Naive B cell (primary cell): ENCODE data around the gene SRSF7. TPM values are rescaled to one million over a fixed set of nuclear protein-coding genes. Genes with fewer than 3 reads are reported as not detected.
A peak's percentile ranks its signal among the peaks of the same experiment; 100 is the strongest.
"Not testable (repeated sequence)": the region's sequence is repeated elsewhere in the genome, so short reads cannot be mapped to it uniquely, and the experiment has no call there.

Experiments used
- ATAC-seq, 2 donors: fragments of 150-1000 bp; cut with Tn5 transposase; 2 replicates each; pipeline ENCODE4 v1.10.0; 2021; ENCODE audit warnings: low read depth in 2 of 2, mild to moderate bottlenecking in 2 of 2, moderate library complexity in 2 of 2
- DNase-seq: peaks from one replicate; pipeline ENCODE4 v3.0.0; 2022
- H3K27ac Mint-ChIP-seq, 6 donors: one replicate each; pipeline ENCODE4 v1.8.0; 2020 to 2022; ENCODE audit warnings: mild to moderate bottlenecking in 6 of 6, mixed read lengths in 6 of 6, moderate library complexity in 5 of 6, inconsistent platforms in 2 of 6
- H3K27me3 Mint-ChIP-seq, 3 donors: one replicate each; pipeline ENCODE4 v1.8.0; 2021 to 2022; ENCODE audit warnings: mixed read lengths in 3 of 3, mild to moderate bottlenecking in 1 of 3
- H3K36me3 Mint-ChIP-seq, 2 donors: one replicate each; pipeline ENCODE4 v1.8.0; 2020 to 2022; ENCODE audit warnings: mixed read lengths in 2 of 2, inconsistent platforms in 1 of 2, mild to moderate bottlenecking in 1 of 2
- H3K4me1 Mint-ChIP-seq, 3 donors: one replicate each; pipeline ENCODE4 v1.8.0; 2020 to 2022; ENCODE audit warnings: mixed read lengths in 3 of 3, inconsistent platforms in 1 of 3, mild to moderate bottlenecking in 1 of 3, moderate library complexity in 1 of 3
- H3K4me3 Mint-ChIP-seq, 8 donors: one replicate each; pipeline ENCODE4 v1.8.0; 2020 to 2022; ENCODE audit warnings: mild to moderate bottlenecking in 8 of 8, mixed read lengths in 8 of 8, moderate library complexity in 8 of 8, inconsistent platforms in 2 of 8
- H3K9me3 Mint-ChIP-seq, 7 donors: one replicate each; pipeline ENCODE4 v1.8.0; 2020 to 2022; ENCODE audit warnings: mixed read lengths in 7 of 7, mild to moderate bottlenecking in 5 of 7, inconsistent platforms in 2 of 7, moderate library complexity in 1 of 7
- polyA plus RNA-seq, 6 donors: library from polyadenylated mRNA; unstranded; fragments of 300-500 nt; fragmentation: Illumina TruSeq; gene quantifications; one replicate each; pipeline ENCODE4 v1.2.3, GENCODE V29; 2021; ENCODE audit warnings: low read depth in 6 of 6

SRSF7 gene
- polyA plus RNA-seq, 6 donors from 2014 or later: 164 to 306 (median 228) TPM

- H3K9me3 Mint-ChIP-seq, DNase-seq, H3K4me3 Mint-ChIP-seq, ATAC-seq, H3K27me3 Mint-ChIP-seq: not testable (repeated sequence)
- Mint-ChIP-seq H3K4me1 (peaks cover 0 to 21% (median 19%) of the 10 kb centered on the region in 3 donors), H3K36me3 (peaks cover 0 to 24% of the 10 kb centered on the region in 2 donors), H3K27ac (peak overlapping the region in 2 of 6 donors; percentile 38 to 60)
These were observed 14.0 kb downstream of the SRSF7 start for GRCh38 chr2:38737000-38737698.

GRCh38 chr2:38735999-38736320, 15.2 kb downstream of the SRSF7 start:
- H3K27me3 Mint-ChIP-seq: no peaks in the 10 kb centered on the region
- no peaks in the 10 kb centered on the region for H3K9me3 Mint-ChIP-seq
- DNase-seq: no peak
- peak overlapping the region in 2 of 6 donors; percentile 36 to 54 for H3K27ac Mint-ChIP-seq
- peaks cover 0 to 32% of the 10 kb centered on the region in 2 donors for H3K36me3 Mint-ChIP-seq
- H3K4me3 Mint-ChIP-seq: no peak overlapping the region
- no peak for ATAC-seq
- H3K4me1 Mint-ChIP-seq: peaks cover 0 to 15% (median 14%) of the 10 kb centered on the region in 3 donors

GRCh38 chr2:38734299-38735058, 16.7 kb downstream of the SRSF7 start:
- Mint-ChIP-seq H3K27me3 (no peaks in the 10 kb centered on the region), H3K36me3 (peaks cover 6 to 31% of the 10 kb centered on the region in 2 donors), H3K27ac (peak overlapping the region in 3 of 6 donors; percentile 8 to 56 (median 54)), H3K9me3 (no peaks in the 10 kb centered on the region), H3K4me3 (no peak overlapping the region), H3K4me1 (peaks cover 0 to 11% (median 7%) of the 10 kb centered on the region in 3 donors)
- ATAC-seq: no peak
- DNase-seq: no peak

GRCh38 chr2:38733300-38733971, 17.7 kb downstream of the SRSF7 start:
- peak overlapping the region in 1 of 6 donors; percentile 78 for H3K27ac Mint-ChIP-seq
- H3K36me3 Mint-ChIP-seq: peaks cover 6 to 24% of the 10 kb centered on the region in 2 donors
- no peak overlapping the region for H3K4me3 Mint-ChIP-seq
- peaks cover 0 to 7% (median 5%) of the 10 kb centered on the region in 3 donors for H3K4me1 Mint-ChIP-seq
- no peak for DNase-seq
- no peaks in the 10 kb centered on the region for H3K9me3 Mint-ChIP-seq
- ATAC-seq: no peak
- H3K27me3 Mint-ChIP-seq: no peaks in the 10 kb centered on the region

GRCh38 chr2:38731684-38732221, 19.4 kb downstream of the SRSF7 start:
- DNase-seq (no peak), ATAC-seq (no peak)
- peaks cover 6 to 16% of the 10 kb centered on the region in 2 donors for H3K36me3 Mint-ChIP-seq
- H3K27ac Mint-ChIP-seq: peak overlapping the region in 1 of 6 donors; percentile 11
- no peak overlapping the region for H3K4me3 Mint-ChIP-seq
- H3K27me3 Mint-ChIP-seq: no peaks in the 10 kb centered on the region
- peaks cover 0 to 4% (median 3%) of the 10 kb centered on the region in 3 donors for H3K4me1 Mint-ChIP-seq
- H3K9me3 Mint-ChIP-seq: no peaks in the 10 kb centered on the region

GRCh38 chr2:38731090-38731489, 20.1 kb downstream of the SRSF7 start:
- Mint-ChIP-seq H3K4me1 (peaks cover 0 to 4% (median 3%) of the 10 kb centered on the region in 3 donors), H3K36me3 (peaks cover 6 to 16% of the 10 kb centered on the region in 2 donors), H3K9me3 (no peaks in the 10 kb centered on the region), H3K27ac (no peak overlapping the region), H3K27me3 (no peaks in the 10 kb centered on the region), H3K4me3 (no peak overlapping the region)
- ATAC-seq (no peak), DNase-seq (no peak)

- peak; percentile 79 to 88 for ATAC-seq
These were observed 22.5 kb downstream of the SRSF7 start for GRCh38 chr2:38728694-38729093.

GRCh38 chr2:38727661-38728060, 23.5 kb downstream of the SRSF7 start:
- Mint-ChIP-seq H3K27ac (no peak overlapping the region), H3K9me3 (no peaks in the 10 kb centered on the region), H3K4me1 (peaks cover under 1 to 10% (median 3%) of the 10 kb centered on the region in 3 donors), H3K4me3 (no peak overlapping the region), H3K27me3 (no peaks in the 10 kb centered on the region), H3K36me3 (peaks cover 6 to 8% of the 10 kb centered on the region in 2 donors)
- ATAC-seq: no peak
- no peak for DNase-seq

More at GRCh38 chr2:38728694-38729093, 22.5 kb downstream of the SRSF7 start:
- peaks cover 0 to 8% (median 2%) of the 10 kb centered on the region in 3 donors for H3K4me1 Mint-ChIP-seq
- peaks cover 6 to 13% of the 10 kb centered on the region in 2 donors for H3K36me3 Mint-ChIP-seq
- no peak overlapping the region for H3K27ac Mint-ChIP-seq
- no peaks in the 10 kb centered on the region for H3K27me3 Mint-ChIP-seq
- no peak overlapping the region for H3K4me3 Mint-ChIP-seq
- DNase-seq: no peak
- no peaks in the 10 kb centered on the region for H3K9me3 Mint-ChIP-seq

- no peak overlapping the region for H3K4me3 Mint-ChIP-seq
- peak overlapping the region in 3 of 6 donors; percentile 44 to 49 (median 47) for H3K27ac Mint-ChIP-seq
- no peaks in the 10 kb centered on the region for H3K27me3 Mint-ChIP-seq
- H3K9me3 Mint-ChIP-seq: peaks cover 0 to 4% (median 2%) of the 10 kb centered on the region in 7 donors
- ATAC-seq (no peak), DNase-seq (no peak)
- H3K4me1 Mint-ChIP-seq: peaks cover 23 to 27% (median 26%) of the 10 kb centered on the region in 3 donors
- H3K36me3 Mint-ChIP-seq: peaks cover 7 to 9% of the 10 kb centered on the region in 2 donors
These were observed 28.0 kb downstream of the SRSF7 start for GRCh38 chr2:38723173-38723572.

- Mint-ChIP-seq H3K9me3 (peaks cover 0 to 4% (median 2%) of the 10 kb centered on the region in 7 donors), H3K36me3 (peaks cover 7 to 9% of the 10 kb centered on the region in 2 donors), H3K27ac (peak overlapping the region in 2 of 6 donors; percentile 44 to 69), H3K27me3 (no peaks in the 10 kb centered on the region), H3K4me1 (peaks cover 23 to 27% (median 26%) of the 10 kb centered on the region in 3 donors), H3K4me3 (peak overlapping the region in 2 of 8 donors; percentile 17 to 22)
- no peak for ATAC-seq
- DNase-seq: no peak
These were observed 28.7 kb downstream of the SRSF7 start for GRCh38 chr2:38722271-38723061.

- Mint-ChIP-seq H3K4me1 (peaks cover 22 to 27% (median 23%) of the 10 kb centered on the region in 3 donors), H3K36me3 (peaks cover 7 to 15% of the 10 kb centered on the region in 2 donors), H3K9me3 (peaks cover 0 to 4% (median 2%) of the 10 kb centered on the region in 7 donors), H3K27me3 (no peaks in the 10 kb centered on the region), H3K27ac (peak overlapping the region in 3 of 6 donors; percentile 7 to 81 (median 36)), H3K4me3 (peak overlapping the region in 1 of 8 donors; percentile 52)
- peak; percentile 79 to 82 for ATAC-seq
- no peak for DNase-seq
These were observed 30.4 kb downstream of the SRSF7 start for GRCh38 chr2:38720613-38721241.

- H3K27me3 Mint-ChIP-seq: no peaks in the 10 kb centered on the region
- no peak for DNase-seq
- H3K4me1 Mint-ChIP-seq: peaks cover 21 to 27% (median 23%) of the 10 kb centered on the region in 3 donors
- peaks cover 7 to 20% of the 10 kb centered on the region in 2 donors for H3K36me3 Mint-ChIP-seq
- H3K27ac Mint-ChIP-seq: no peak overlapping the region
- no peak for ATAC-seq
- peaks cover 0 to 4% (median 2%) of the 10 kb centered on the region in 7 donors for H3K9me3 Mint-ChIP-seq
- no peak overlapping the region for H3K4me3 Mint-ChIP-seq
These were observed 31.5 kb downstream of the SRSF7 start for GRCh38 chr2:38719706-38720105.
